ENCODE measurements around the gene EPAS1.

Gene EPAS1

GRCh38 chr2:46383113-46383395, 85.8 kb downstream of the EPAS1 start:
- Histone ChIP-seq H3K9me3 (ENCODE audit: control insufficient read depth, low read length) (no peaks in the 10 kb centered on the region), H3K9ac (ENCODE audit: low read length) (no peak overlapping the region), H3K4me3 (ENCODE audit: low read length) (no peak overlapping the region), H3K36me3 (ENCODE audit: control insufficient read depth, insufficient read depth, low read length, severe bottlenecking) (peaks cover 67% of the 10 kb centered on the region), H3K4me1 (ENCODE audit: control insufficient read depth, insufficient read depth, low read length) (peaks cover 32% of the 10 kb centered on the region), H3K27me3 (replicated peaks; ENCODE audit: control insufficient read depth, insufficient read depth, low read length) (no peaks in the 10 kb centered on the region)
- DNase-seq (ENCODE audit: low read depth) = no peak

DNA sequence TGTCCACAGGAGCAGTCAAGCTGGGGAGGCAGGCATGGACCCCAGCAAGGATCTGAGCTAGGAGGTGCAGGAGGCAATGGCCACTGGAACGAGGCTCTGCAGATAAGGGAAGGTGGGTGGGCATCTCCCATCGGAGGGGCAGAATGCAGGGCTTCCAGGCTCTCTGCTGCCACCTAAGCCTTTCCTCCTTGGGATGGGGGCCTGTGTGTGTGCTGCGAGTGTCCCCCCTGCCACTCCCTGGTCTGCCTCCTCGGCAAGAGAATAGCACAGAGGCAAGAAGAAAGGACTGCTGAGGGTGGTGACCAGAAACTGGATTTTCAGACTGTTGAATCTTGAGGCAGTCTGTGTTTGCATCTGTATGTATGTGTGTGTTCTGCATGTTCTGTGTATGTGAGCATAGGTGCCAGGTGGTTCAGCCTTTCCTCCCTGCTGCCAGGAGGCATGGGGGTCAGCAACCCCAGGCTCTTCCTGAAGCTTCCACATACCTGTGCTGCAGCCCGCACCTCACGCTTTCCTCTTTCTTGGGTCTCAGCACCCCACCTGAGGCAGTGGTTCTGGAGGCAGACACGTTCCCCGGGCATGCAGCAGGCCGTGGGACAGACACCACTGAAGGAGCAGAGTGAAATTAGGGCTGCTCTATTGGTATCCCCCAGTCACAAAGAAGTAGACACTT, 86.7 kb downstream of the EPAS1 start:
- Histone ChIP-seq H3K36me3 (ENCODE audit: control insufficient read depth, insufficient read depth, low read length, severe bottlenecking) (peaks cover 59% of the 10 kb centered on the region), H3K9ac (ENCODE audit: low read length) (no peak overlapping the region), H3K4me1 (ENCODE audit: control insufficient read depth, insufficient read depth, low read length) (peaks cover 29% of the 10 kb centered on the region), H3K4me3 (ENCODE audit: low read length) (no peak overlapping the region), H3K9me3 (ENCODE audit: control insufficient read depth, low read length) (no peaks in the 10 kb centered on the region), H3K27me3 (replicated peaks; ENCODE audit: control insufficient read depth, insufficient read depth, low read length) (no peaks in the 10 kb centered on the region)
- DNase-seq (ENCODE audit: low read depth) = no peak

- no peak for DNase-seq (ENCODE audit: low read depth)
- Histone ChIP-seq H3K27me3 (replicated peaks; ENCODE audit: control insufficient read depth, insufficient read depth, low read length) (no peaks in the 10 kb centered on the region), H3K9me3 (ENCODE audit: control insufficient read depth, low read length) (no peaks in the 10 kb centered on the region), H3K4me1 (ENCODE audit: control insufficient read depth, insufficient read depth, low read length) (peaks cover 29% of the 10 kb centered on the region), H3K36me3 (ENCODE audit: control insufficient read depth, insufficient read depth, low read length, severe bottlenecking) (peaks cover 53% of the 10 kb centered on the region), H3K4me3 (ENCODE audit: low read length) (no peak overlapping the region), H3K9ac (ENCODE audit: low read length) (no peak overlapping the region)
These were observed 87.2 kb downstream of the EPAS1 start for GRCh38 chr2:46384457-46384815.

DNA sequence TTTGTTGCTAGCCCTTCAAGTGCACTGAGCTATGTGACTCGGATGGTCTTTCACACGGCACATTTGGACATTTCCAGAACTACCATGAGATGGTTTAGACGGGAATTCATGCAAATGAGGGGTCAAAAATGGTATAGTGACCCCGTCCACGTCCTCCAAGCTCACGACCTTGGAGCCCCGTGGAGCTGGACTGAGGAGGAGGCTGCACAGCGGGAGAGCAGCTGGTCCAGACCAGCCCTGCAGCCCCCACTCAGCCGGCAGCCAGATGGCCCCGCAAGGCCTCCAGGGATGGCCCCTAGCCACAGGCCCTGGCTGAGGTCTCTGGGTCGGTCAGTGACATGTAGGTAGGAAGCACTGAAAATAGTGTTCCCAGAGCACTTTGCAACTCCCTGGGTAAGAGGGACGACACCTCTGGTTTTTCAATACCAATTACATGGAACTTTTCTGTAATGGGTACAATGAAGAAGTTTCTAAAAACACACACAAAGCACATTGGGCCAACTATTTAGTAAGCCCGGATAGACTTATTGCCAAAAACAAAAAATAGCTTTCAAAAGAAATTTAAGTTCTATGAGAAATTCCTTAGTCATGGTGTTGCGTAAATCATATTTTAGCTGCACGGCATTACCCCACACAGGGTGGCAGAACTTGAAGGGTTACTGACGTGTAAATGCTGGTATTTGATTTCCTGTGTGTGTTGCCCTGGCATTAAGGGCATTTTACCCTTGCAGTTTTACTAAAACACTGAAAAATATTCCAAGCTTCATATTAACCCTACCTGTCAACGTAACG, 88.8 kb downstream of the EPAS1 start:
- peak; percentile 68 for DNase-seq (ENCODE audit: low read depth)

GRCh38 chr2:46386763-46387162, 89.6 kb downstream of the EPAS1 start:
- Histone ChIP-seq H3K4me3 (ENCODE audit: low read length) (no peak overlapping the region), H3K9ac (ENCODE audit: low read length) (no peak overlapping the region), H3K9me3 (ENCODE audit: control insufficient read depth, low read length) (no peaks in the 10 kb centered on the region), H3K4me1 (ENCODE audit: control insufficient read depth, insufficient read depth, low read length) (peaks cover 30% of the 10 kb centered on the region), H3K27me3 (replicated peaks; ENCODE audit: control insufficient read depth, insufficient read depth, low read length) (no peaks in the 10 kb centered on the region), H3K36me3 (ENCODE audit: control insufficient read depth, insufficient read depth, low read length, severe bottlenecking) (peaks cover 32% of the 10 kb centered on the region)
- DNase-seq (ENCODE audit: low read depth) = no peak

More for the DNA sequence above, 88.8 kb downstream of the EPAS1 start:
- Histone ChIP-seq H3K9me3 (ENCODE audit: control insufficient read depth, low read length) (no peaks in the 10 kb centered on the region), H3K9ac (ENCODE audit: low read length) (peak overlapping the region; percentile 63), H3K36me3 (ENCODE audit: control insufficient read depth, insufficient read depth, low read length, severe bottlenecking) (peaks cover 38% of the 10 kb centered on the region), H3K4me3 (ENCODE audit: low read length) (peak overlapping the region; percentile 36), H3K4me1 (ENCODE audit: control insufficient read depth, insufficient read depth, low read length) (peaks cover 30% of the 10 kb centered on the region), H3K27me3 (replicated peaks; ENCODE audit: control insufficient read depth, insufficient read depth, low read length) (no peaks in the 10 kb centered on the region)

DNA sequence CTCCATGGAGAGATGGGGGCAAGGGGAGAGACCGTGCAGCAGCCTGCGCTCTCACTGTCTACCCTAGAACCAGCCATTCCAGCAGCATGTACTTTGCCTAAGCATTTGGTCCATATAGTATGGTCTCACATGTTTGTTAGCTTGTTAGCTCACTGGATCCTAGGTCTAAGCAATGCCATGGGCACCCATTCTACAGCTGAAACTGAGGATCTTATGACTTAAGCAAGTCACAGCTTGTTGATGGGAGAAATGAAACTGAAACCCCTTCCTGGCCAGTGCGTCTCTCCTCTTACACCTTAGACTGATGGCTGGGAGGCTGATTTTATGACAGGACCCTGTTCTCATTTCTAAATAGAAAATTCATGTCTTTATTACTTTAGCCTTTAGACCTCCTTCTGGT, 90.1 kb downstream of the EPAS1 start:
- no peak overlapping the region for H3K4me3 ChIP-seq (ENCODE audit: low read length)
- H3K4me1 ChIP-seq (ENCODE audit: control insufficient read depth, insufficient read depth, low read length) = peaks cover 30% of the 10 kb centered on the region
- no peak for DNase-seq (ENCODE audit: low read depth)
- H3K9me3 ChIP-seq (ENCODE audit: control insufficient read depth, low read length) = no peaks in the 10 kb centered on the region
- H3K27me3 ChIP-seq (replicated peaks; ENCODE audit: control insufficient read depth, insufficient read depth, low read length) = no peaks in the 10 kb centered on the region
- H3K36me3 ChIP-seq (ENCODE audit: control insufficient read depth, insufficient read depth, low read length, severe bottlenecking) = peaks cover 28% of the 10 kb centered on the region
- no peak overlapping the region for H3K9ac ChIP-seq (ENCODE audit: low read length)

- peaks cover 30% of the 10 kb centered on the region for H3K4me1 ChIP-seq (ENCODE audit: control insufficient read depth, insufficient read depth, low read length)
- H3K36me3 ChIP-seq (ENCODE audit: control insufficient read depth, insufficient read depth, low read length, severe bottlenecking) = peaks cover 20% of the 10 kb centered on the region
- H3K4me3 ChIP-seq (ENCODE audit: low read length) = no peak overlapping the region
- no peaks in the 10 kb centered on the region for H3K27me3 ChIP-seq (replicated peaks; ENCODE audit: control insufficient read depth, insufficient read depth, low read length)
- no peak for DNase-seq (ENCODE audit: low read depth)
- H3K9ac ChIP-seq (ENCODE audit: low read length) = no peak overlapping the region
- no peaks in the 10 kb centered on the region for H3K9me3 ChIP-seq (ENCODE audit: control insufficient read depth, low read length)
These were observed 90.8 kb downstream of the EPAS1 start for GRCh38 chr2:46387886-46388515.

DNA sequence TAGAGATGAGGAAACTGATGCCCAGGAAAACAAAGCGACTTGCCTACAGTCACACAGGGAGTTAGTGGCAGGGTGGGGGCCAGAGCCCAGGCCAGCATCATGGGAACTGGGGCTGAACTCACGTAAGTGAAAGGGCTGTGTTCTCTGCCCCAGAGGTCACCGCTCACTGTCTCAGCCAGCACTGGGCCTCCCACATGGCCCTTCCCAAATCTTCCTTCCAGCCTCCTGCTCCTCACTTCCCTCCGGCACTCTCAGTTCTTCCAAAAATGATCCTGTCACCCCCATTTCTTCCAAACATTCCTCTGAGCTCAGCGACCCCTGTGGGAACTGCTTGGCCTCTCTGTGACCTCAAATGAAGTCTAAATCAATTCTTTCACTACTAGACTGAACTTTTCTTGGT, 91.7 kb downstream of the EPAS1 start:
- Histone ChIP-seq H3K36me3 (ENCODE audit: control insufficient read depth, insufficient read depth, low read length, severe bottlenecking) (peaks cover 12% of the 10 kb centered on the region), H3K27me3 (replicated peaks; ENCODE audit: control insufficient read depth, insufficient read depth, low read length) (no peaks in the 10 kb centered on the region), H3K9ac (ENCODE audit: low read length) (no peak overlapping the region), H3K4me3 (ENCODE audit: low read length) (no peak overlapping the region), H3K4me1 (ENCODE audit: control insufficient read depth, insufficient read depth, low read length) (peaks cover 30% of the 10 kb centered on the region), H3K9me3 (ENCODE audit: control insufficient read depth, low read length) (no peaks in the 10 kb centered on the region)
- DNase-seq (ENCODE audit: low read depth) = no peak

DNA sequence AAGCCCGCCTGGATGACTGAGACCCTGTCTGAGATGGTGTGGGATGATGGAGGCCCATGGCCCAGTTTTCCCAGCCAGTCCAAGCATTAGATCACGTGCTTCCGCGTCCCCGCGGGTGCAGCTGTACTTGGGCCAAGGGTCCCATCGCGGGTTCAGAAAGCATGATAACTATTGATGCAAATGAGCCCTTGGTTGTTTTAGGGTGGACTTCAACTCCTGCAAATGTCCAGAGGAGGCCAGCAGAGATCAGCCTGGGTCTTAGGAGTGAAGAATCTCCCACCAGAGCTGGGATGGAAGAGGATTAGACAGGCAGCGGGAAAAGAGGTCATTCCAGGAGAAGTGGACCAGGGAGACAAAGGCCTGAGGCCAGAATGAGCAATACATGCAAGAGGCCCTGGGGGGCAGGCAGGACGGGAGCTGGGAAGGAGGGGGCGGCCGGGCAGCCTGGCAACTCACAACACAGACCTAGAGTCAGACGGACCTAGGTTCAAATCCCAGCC, 92.3 kb downstream of the EPAS1 start:
- DNase-seq (ENCODE audit: low read depth) = peak; percentile 15
- Histone ChIP-seq H3K36me3 (ENCODE audit: control insufficient read depth, insufficient read depth, low read length, severe bottlenecking) (peaks cover 6% of the 10 kb centered on the region), H3K4me1 (ENCODE audit: control insufficient read depth, insufficient read depth, low read length) (peaks cover 30% of the 10 kb centered on the region)

DNA sequence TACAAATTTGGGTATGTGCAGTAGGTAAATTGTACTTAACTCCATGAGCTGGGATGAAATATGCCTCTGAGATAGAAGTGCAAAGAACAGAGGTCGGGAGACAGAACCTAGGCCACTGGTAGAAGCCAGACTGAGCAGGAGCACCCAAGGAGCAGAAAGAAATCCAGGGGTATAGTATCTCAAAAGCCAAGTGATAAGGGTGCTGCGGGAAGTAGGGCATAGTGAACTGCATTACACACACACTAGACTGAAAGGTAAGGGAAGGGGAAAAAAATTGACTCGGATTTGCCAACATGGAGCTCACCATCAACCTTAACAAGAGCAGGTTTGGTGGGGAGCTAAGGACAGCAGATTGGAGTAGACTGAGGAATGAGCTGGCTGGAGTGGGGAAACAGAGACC, 92.8 kb downstream of the EPAS1 start:
- no peak for DNase-seq (ENCODE audit: low read depth)
- Histone ChIP-seq H3K27me3 (replicated peaks; ENCODE audit: control insufficient read depth, insufficient read depth, low read length) (no peaks in the 10 kb centered on the region), H3K4me1 (ENCODE audit: control insufficient read depth, insufficient read depth, low read length) (peaks cover 30% of the 10 kb centered on the region), H3K36me3 (ENCODE audit: control insufficient read depth, insufficient read depth, low read length, severe bottlenecking) (peaks cover 3% of the 10 kb centered on the region), H3K9me3 (ENCODE audit: control insufficient read depth, low read length) (no peaks in the 10 kb centered on the region), H3K4me3 (ENCODE audit: low read length) (no peak overlapping the region), H3K9ac (ENCODE audit: low read length) (no peak overlapping the region)

More for the DNA sequence above, 92.3 kb downstream of the EPAS1 start:
- no peak overlapping the region for H3K9ac ChIP-seq (ENCODE audit: low read length)
- no peaks in the 10 kb centered on the region for H3K27me3 ChIP-seq (replicated peaks; ENCODE audit: control insufficient read depth, insufficient read depth, low read length)
- no peaks in the 10 kb centered on the region for H3K9me3 ChIP-seq (ENCODE audit: control insufficient read depth, low read length)
- no peak overlapping the region for H3K4me3 ChIP-seq (ENCODE audit: low read length)

DNA sequence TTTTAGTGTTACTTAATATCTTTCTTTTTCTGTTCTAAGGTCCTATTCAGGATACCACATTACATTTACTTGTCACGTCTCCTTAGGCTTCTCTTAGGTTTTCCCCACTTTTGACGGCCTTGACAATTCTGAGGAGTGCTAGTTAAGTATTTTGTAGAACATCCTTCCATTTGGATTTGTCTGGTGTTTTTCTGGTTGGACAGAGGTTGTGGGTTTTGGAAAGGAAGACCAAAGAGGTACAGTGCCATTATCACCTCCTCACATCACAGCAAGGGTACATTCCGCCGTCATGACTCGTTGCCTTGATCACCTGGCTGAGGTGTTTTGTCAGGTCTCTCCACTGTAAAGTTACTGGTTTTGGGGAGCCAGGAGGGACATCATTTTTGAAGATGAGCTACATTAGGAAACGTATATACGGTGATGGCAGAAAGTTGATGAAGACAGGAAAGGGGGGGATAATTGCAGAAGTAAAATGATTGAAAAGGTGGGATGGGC, 93.7 kb downstream of the EPAS1 start:
- H3K9me3 ChIP-seq (ENCODE audit: control insufficient read depth, low read length) = no peaks in the 10 kb centered on the region
- no peak for DNase-seq (ENCODE audit: low read depth)
- no peaks in the 10 kb centered on the region for H3K27me3 ChIP-seq (replicated peaks; ENCODE audit: control insufficient read depth, insufficient read depth, low read length)
- H3K4me3 ChIP-seq (ENCODE audit: low read length) = no peak overlapping the region
- no peak overlapping the region for H3K9ac ChIP-seq (ENCODE audit: low read length)
- H3K4me1 ChIP-seq (ENCODE audit: control insufficient read depth, insufficient read depth, low read length) = peaks cover 23% of the 10 kb centered on the region
- no peaks in the 10 kb centered on the region for H3K36me3 ChIP-seq (ENCODE audit: control insufficient read depth, insufficient read depth, low read length, severe bottlenecking)
